ENCODE measurements around the gene RCOR1. TPM values are rescaled to one million over a fixed set of nuclear protein-coding genes. Genes with fewer than 3 reads are reported as not detected.

Gene RCOR1
- total and polyA plus RNA-seq, 2 donors from 2014 or later = 4.9 to 17.9 TPM

- FAIRE-seq (no peak), DNase-seq (no peak)
- Histone ChIP-seq H3K27ac (ENCODE audit: low read depth in 2 of 2, low read length in 2 of 2) (no peak overlapping the region), H3K36me3 (ENCODE audit: control insufficient read depth in 2 of 3, insufficient read depth in 3 of 3, low read length in 3 of 3) (no peaks in the 10 kb centered on the region), H3K4me3 (ENCODE audit: low read length in 3 of 3) (no peak overlapping the region), H3K9me3 (ENCODE audit: control insufficient read depth in 2 of 3, insufficient read depth in 1 of 3, low read length in 3 of 3) (no peaks in the 10 kb centered on the region), H3K9ac (ENCODE audit: low read length in 3 of 3) (no peak overlapping the region), H3K27me3 (ENCODE audit: control insufficient read depth, insufficient read depth, low read length) (no peaks in the 10 kb centered on the region), H3K4me1 (ENCODE audit: control insufficient read depth in 2 of 3, insufficient read depth in 2 of 3, low read depth in 1 of 3, low read length in 3 of 3) (no peaks in the 10 kb centered on the region)
- TF ChIP-seq CTCF (IDR thresholded peaks at IDR 0.05; ENCODE audit: borderline replicate concordance, extremely low read depth, insufficient read depth) = no peak
- intact Hi-C loops (cut with DNase I) = no loop called here
Measured at GRCh38 chr14:102754370-102755262, 162.2 kb downstream of the RCOR1 start.

GRCh38 chr14:102757646-102758045, 165.2 kb downstream of the RCOR1 start:
- no peak for TF ChIP-seq CTCF (IDR thresholded peaks at IDR 0.05; ENCODE audit: borderline replicate concordance, extremely low read depth, insufficient read depth)
- Histone ChIP-seq H3K4me1 (ENCODE audit: control insufficient read depth in 2 of 3, insufficient read depth in 2 of 3, low read depth in 1 of 3, low read length in 3 of 3) (no peaks in the 10 kb centered on the region), H3K27ac (ENCODE audit: low read depth in 2 of 2, low read length in 2 of 2) (no peak overlapping the region), H3K9me3 (ENCODE audit: control insufficient read depth in 2 of 3, insufficient read depth in 1 of 3, low read length in 3 of 3) (no peaks in the 10 kb centered on the region), H3K9ac (ENCODE audit: low read length in 3 of 3) (no peak overlapping the region), H3K4me3 (ENCODE audit: low read length in 3 of 3) (no peak overlapping the region), H3K36me3 (ENCODE audit: control insufficient read depth in 2 of 3, insufficient read depth in 3 of 3, low read length in 3 of 3) (no peaks in the 10 kb centered on the region), H3K27me3 (ENCODE audit: control insufficient read depth, insufficient read depth, low read length) (no peaks in the 10 kb centered on the region)
- no peak for DNase-seq
- intact Hi-C loops (cut with DNase I) = no loop called here
- no peak for FAIRE-seq

- no peak for FAIRE-seq
- Histone ChIP-seq H3K27ac (ENCODE audit: low read depth in 2 of 2, low read length in 2 of 2) (no peak overlapping the region), H3K27me3 (ENCODE audit: control insufficient read depth, insufficient read depth, low read length) (no peaks in the 10 kb centered on the region), H3K4me3 (ENCODE audit: low read length in 3 of 3) (no peak overlapping the region), H3K36me3 (ENCODE audit: control insufficient read depth in 2 of 3, insufficient read depth in 3 of 3, low read length in 3 of 3) (no peaks in the 10 kb centered on the region), H3K9me3 (ENCODE audit: control insufficient read depth in 2 of 3, insufficient read depth in 1 of 3, low read length in 3 of 3) (no peaks in the 10 kb centered on the region), H3K4me1 (ENCODE audit: control insufficient read depth in 2 of 3, insufficient read depth in 2 of 3, low read depth in 1 of 3, low read length in 3 of 3) (no peaks in the 10 kb centered on the region), H3K9ac (ENCODE audit: low read length in 3 of 3) (no peak overlapping the region)
- no peak for TF ChIP-seq CTCF (IDR thresholded peaks at IDR 0.05; ENCODE audit: borderline replicate concordance, extremely low read depth, insufficient read depth)
- intact Hi-C loops (cut with DNase I) = no loop called here
- DNase-seq = no peak
Measured at GRCh38 chr14:102758087-102758486, 165.6 kb downstream of the RCOR1 start.

Measured in kidney (tissue), 14 donors.